HEK293 (cell line): ENCODE data around the gene MVP.

Experiments used
- OSR2 ChIP-seq: fragments of 450-650 bp; formaldehyde crosslinking; IDR thresholded peaks from 2 replicates; pipeline ENCODE4 v1.5.1; 2016; ENCODE audit warnings: missing biosample characterization, missing genetic modification characterization
- ZBTB21 ChIP-seq: fragments of 450-650 bp; formaldehyde crosslinking; IDR thresholded peaks from 2 replicates; pipeline ENCODE4 v1.5.1; 2017; ENCODE audit warnings: missing biosample characterization, missing genetic modification characterization
- ZNF530 ChIP-seq: fragments of 450-650 bp; formaldehyde crosslinking; IDR thresholded peaks from 2 replicates; pipeline ENCODE4 v1.5.1; 2016; ENCODE audit warnings: low read depth, missing biosample characterization, missing genetic modification characterization
- TF ChIP-seq, protein P1 (sequence below): fragments of 450-650 bp; formaldehyde crosslinking; IDR thresholded peaks from 2 replicates; pipeline ENCODE4 v1.5.1; 2016; ENCODE audit warnings: missing biosample characterization, missing genetic modification characterization
- TF ChIP-seq, protein P2 (sequence below): fragments of 450-650 bp; formaldehyde crosslinking; IDR thresholded peaks from 2 replicates; pipeline ENCODE4 v1.5.1; 2016; ENCODE audit warnings: missing biosample characterization, missing genetic modification characterization
- TF ChIP-seq, protein P3 (sequence below): fragments of 450-650 bp; formaldehyde crosslinking; IDR thresholded peaks from 2 replicates; pipeline ENCODE4 v1.5.1; 2016; ENCODE audit warnings: missing biosample characterization, missing genetic modification characterization, low read depth
- TF ChIP-seq, protein P4 (sequence below): fragments of 450-650 bp; formaldehyde crosslinking; IDR thresholded peaks from 2 replicates; pipeline ENCODE4 v1.5.1; 2016; ENCODE audit warnings: missing biosample characterization, missing genetic modification characterization
- TF ChIP-seq, protein P5 (sequence below): fragments of 450-650 bp; formaldehyde crosslinking; IDR thresholded peaks from 2 replicates; pipeline ENCODE4 v1.5.1; 2016; ENCODE audit warnings: missing biosample characterization, missing genetic modification characterization

DNA sequence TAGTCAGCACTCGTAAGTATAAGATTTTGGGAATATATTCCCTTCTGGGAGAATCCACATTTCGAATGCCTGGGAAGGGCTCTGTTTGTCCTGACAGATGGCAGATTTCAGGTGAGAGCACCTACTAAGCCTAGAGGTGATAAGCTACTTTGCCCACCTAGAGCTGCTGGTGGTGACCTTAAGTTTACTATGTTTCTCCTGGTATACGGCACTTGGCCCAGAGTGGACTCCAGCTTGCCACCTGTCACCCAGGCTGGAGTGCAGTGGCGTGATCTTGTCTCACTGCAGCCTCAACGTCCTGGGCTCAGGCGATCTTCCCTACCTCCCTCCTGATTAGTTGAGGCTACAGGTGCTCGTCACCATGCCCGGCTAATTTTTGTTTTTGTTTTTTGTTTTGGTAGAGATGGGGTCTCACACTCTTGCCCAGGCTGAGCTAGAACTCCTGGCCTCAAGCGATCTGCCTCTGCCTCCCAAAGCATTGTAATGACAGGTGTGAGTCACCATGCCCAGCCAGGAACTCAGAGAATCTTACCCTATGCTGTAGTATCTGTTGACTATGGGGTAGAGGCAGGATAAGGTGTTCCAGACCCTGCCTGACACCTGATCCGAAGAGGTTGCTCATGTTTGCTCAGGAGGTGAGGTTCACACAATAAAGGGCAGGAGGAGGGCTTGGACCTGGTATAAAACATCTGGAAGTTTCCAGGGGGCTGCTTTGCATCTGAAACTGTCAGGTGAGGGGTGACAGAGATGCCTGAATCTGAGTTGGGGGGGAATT is 42.5 kb upstream of the MVP start, which contains the start of gene ZG16:
- TF ChIP-seq, protein P1, sequence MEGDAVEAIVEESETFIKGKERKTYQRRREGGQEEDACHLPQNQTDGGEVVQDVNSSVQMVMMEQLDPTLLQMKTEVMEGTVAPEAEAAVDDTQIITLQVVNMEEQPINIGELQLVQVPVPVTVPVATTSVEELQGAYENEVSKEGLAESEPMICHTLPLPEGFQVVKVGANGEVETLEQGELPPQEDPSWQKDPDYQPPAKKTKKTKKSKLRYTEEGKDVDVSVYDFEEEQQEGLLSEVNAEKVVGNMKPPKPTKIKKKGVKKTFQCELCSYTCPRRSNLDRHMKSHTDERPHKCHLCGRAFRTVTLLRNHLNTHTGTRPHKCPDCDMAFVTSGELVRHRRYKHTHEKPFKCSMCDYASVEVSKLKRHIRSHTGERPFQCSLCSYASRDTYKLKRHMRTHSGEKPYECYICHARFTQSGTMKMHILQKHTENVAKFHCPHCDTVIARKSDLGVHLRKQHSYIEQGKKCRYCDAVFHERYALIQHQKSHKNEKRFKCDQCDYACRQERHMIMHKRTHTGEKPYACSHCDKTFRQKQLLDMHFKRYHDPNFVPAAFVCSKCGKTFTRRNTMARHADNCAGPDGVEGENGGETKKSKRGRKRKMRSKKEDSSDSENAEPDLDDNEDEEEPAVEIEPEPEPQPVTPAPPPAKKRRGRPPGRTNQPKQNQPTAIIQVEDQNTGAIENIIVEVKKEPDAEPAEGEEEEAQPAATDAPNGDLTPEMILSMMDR (tag by site-specific recombination), result no peak
- no peak for TF ChIP-seq ZBTB21 (tag by site-specific recombination)
- TF ChIP-seq, protein P2, sequence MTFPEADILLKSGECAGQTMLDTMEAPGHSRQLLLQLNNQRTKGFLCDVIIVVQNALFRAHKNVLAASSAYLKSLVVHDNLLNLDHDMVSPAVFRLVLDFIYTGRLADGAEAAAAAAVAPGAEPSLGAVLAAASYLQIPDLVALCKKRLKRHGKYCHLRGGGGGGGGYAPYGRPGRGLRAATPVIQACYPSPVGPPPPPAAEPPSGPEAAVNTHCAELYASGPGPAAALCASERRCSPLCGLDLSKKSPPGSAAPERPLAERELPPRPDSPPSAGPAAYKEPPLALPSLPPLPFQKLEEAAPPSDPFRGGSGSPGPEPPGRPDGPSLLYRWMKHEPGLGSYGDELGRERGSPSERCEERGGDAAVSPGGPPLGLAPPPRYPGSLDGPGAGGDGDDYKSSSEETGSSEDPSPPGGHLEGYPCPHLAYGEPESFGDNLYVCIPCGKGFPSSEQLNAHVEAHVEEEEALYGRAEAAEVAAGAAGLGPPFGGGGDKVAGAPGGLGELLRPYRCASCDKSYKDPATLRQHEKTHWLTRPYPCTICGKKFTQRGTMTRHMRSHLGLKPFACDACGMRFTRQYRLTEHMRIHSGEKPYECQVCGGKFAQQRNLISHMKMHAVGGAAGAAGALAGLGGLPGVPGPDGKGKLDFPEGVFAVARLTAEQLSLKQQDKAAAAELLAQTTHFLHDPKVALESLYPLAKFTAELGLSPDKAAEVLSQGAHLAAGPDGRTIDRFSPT (tag by site-specific recombination), result no peak
- TF ChIP-seq, protein P3, sequence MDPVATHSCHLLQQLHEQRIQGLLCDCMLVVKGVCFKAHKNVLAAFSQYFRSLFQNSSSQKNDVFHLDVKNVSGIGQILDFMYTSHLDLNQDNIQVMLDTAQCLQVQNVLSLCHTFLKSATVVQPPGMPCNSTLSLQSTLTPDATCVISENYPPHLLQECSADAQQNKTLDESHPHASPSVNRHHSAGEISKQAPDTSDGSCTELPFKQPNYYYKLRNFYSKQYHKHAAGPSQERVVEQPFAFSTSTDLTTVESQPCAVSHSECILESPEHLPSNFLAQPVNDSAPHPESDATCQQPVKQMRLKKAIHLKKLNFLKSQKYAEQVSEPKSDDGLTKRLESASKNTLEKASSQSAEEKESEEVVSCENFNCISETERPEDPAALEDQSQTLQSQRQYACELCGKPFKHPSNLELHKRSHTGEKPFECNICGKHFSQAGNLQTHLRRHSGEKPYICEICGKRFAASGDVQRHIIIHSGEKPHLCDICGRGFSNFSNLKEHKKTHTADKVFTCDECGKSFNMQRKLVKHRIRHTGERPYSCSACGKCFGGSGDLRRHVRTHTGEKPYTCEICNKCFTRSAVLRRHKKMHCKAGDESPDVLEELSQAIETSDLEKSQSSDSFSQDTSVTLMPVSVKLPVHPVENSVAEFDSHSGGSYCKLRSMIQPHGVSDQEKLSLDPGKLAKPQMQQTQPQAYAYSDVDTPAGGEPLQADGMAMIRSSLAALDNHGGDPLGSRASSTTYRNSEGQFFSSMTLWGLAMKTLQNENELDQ (tag by site-specific recombination), result no peak
- TF ChIP-seq OSR2 (tag by site-specific recombination), result no peak
- TF ChIP-seq, protein P4, sequence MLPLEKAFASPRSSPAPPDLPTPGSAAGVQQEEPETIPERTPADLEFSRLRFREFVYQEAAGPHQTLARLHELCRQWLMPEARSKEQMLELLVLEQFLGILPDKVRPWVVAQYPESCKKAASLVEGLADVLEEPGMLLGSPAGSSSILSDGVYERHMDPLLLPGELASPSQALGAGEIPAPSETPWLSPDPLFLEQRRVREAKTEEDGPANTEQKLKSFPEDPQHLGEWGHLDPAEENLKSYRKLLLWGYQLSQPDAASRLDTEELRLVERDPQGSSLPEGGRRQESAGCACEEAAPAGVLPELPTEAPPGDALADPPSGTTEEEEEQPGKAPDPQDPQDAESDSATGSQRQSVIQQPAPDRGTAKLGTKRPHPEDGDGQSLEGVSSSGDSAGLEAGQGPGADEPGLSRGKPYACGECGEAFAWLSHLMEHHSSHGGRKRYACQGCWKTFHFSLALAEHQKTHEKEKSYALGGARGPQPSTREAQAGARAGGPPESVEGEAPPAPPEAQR (tag by site-specific recombination), result no peak
- TF ChIP-seq ZNF530 (tag by site-specific recombination), result no peak
- TF ChIP-seq, protein P5, sequence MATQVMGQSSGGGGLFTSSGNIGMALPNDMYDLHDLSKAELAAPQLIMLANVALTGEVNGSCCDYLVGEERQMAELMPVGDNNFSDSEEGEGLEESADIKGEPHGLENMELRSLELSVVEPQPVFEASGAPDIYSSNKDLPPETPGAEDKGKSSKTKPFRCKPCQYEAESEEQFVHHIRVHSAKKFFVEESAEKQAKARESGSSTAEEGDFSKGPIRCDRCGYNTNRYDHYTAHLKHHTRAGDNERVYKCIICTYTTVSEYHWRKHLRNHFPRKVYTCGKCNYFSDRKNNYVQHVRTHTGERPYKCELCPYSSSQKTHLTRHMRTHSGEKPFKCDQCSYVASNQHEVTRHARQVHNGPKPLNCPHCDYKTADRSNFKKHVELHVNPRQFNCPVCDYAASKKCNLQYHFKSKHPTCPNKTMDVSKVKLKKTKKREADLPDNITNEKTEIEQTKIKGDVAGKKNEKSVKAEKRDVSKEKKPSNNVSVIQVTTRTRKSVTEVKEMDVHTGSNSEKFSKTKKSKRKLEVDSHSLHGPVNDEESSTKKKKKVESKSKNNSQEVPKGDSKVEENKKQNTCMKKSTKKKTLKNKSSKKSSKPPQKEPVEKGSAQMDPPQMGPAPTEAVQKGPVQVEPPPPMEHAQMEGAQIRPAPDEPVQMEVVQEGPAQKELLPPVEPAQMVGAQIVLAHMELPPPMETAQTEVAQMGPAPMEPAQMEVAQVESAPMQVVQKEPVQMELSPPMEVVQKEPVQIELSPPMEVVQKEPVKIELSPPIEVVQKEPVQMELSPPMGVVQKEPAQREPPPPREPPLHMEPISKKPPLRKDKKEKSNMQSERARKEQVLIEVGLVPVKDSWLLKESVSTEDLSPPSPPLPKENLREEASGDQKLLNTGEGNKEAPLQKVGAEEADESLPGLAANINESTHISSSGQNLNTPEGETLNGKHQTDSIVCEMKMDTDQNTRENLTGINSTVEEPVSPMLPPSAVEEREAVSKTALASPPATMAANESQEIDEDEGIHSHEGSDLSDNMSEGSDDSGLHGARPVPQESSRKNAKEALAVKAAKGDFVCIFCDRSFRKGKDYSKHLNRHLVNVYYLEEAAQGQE (tag by site-specific recombination), result no peak
